Stimulated activated CD8-positive, alpha-beta memory T cell treated with anti-CD3 and anti-CD28 coated beads, Interleukin-7, amount 100 ng/mL, for 4 hours (primary cell): ENCODE measurements around the gene CDH24.

Experiments
- DNase-seq, 2 donors: peaks; one replicate each; pipeline ENCODE4 v3.0.0-alpha.2; 2020; ENCODE audit warnings: low read depth in 2 of 2

CDH24 gene

DNA sequence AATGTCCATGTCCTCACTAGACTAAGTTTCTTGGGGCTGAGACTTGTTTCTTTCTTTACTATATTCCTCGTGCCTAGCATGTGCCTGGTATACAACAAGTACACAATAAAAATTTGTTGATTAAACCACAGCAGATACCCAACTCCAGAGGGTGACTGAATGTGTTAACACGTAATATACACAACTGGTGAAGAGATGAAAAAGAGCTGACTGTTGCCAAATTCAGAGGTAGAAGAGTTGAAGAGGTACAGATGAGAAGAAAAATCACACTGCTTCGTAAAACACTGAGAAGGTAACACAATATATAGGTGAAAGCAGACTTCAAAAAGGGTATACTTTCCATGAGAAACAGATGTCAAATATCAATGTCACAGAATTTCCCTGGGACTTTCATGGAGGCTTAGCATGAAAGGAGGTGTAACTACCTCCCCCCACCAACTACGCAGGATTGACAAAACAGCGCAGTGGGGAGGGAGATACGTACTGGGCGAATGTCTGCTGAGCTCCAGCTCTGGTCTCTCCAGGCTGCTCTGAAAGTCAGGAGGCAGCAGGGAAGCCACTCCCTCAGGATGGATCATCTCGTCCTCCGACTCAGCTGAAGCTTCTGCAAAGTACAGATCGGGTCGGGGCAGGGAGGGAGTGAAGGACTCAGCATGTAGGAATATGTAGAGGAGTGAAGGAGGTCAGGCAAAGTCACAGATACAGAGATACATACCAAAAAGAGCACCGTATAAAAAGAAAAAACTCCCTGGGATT lies 32.4 kb upstream of the CDH24 start:
- DNase-seq: no peak

GRCh38 chr14:23086565-23086964 lies 29.2 kb upstream of the CDH24 start:
- no peak for DNase-seq

DNA sequence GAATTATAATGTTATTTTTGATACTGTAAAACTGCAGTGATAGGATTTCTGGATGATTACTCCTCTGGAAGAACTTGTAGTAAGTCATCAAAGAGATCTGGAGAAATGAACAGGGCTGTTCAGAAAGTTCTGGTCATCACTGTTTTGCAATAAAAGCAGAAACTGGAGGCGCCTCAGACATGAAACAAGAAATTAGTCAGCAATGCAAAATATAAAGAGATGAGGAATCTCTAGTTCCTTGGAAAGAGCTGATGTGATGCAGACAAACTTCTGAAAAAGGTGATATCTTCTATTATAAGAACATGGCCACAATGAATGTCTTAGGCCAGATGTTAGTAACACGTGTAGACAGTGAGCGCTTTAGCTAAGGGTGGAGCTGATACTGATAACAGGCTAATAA lies 28.1 kb upstream of the CDH24 start:
- DNase-seq: no peak

DNA sequence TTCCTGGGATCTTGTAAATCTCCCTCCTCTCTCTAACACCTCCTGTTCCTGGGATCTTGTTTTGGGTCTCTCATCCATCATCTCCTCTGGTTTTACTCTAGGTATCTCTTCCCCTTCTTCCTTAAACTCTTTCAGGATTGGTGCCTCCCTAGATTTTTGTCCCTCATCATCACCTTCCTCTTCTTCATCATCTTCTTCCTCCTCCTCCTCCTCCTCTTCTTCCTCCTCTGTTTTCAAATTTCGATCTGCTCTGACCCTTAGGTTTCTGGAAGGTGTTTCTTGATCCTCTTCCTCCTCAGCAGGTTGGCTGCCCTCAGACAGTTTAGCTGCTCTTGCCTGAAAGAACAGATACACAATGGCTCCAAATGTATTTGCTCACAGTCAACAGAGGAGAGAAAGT lies 23.2 kb upstream of the CDH24 start:
- no peak for DNase-seq

- no peak for DNase-seq
These were observed 22.4 kb upstream of the CDH24 start for GRCh38 chr14:23079716-23080115.

- DNase-seq: no peak
These were observed 21.4 kb upstream of the CDH24 start for GRCh38 chr14:23078692-23079116.

GRCh38 chr14:23077962-23078361 lies 20.6 kb upstream of the CDH24 start:
- DNase-seq: no peak

DNA sequence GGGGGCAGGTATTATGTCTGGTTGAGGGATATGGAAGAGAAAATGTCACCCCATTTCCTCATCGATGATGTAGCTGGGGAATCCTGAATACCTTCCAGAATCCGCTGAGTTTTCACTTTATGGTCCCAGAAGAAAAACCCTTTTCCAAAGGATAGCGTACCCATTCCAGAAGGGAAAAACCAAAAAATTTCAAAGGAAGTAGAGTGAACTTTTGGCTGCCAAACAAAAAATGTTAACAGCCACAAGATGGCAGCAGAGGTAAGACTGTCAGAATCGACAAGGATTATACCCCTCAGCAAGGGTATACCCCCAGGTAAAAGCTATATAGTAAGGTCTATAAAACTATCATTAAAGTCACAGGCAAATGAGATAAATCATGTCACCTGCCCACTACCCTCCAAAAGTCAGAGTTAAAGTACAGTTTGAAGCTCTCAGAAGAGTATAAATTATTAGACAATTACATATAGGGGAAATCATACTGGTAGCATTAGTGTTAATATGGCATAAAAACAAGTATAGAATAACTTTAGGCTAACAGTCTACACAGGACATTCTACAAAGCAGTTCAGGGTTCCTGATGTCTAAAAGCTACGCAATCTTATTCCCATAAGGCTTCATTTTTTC lies 19.6 kb upstream of the CDH24 start:
- no peak for DNase-seq

DNA sequence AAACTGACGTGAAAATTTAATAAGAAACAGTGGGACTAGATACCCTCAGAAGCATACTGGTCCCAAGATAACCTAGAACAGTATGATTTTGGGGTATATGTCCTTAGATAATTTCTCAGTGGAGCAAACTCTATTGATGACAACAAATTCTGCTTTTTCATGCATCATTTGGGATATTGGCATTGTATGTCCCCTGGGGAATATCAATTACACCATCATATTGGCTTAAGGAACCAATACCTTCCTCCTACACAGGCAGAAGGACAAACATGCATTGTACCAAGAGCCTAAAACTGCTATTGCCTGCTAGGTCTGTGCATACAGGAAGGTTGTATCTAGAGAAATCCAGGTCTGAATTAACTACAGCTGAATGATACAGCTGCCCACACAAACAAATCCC lies 17.6 kb upstream of the CDH24 start:
- DNase-seq: no peak

GRCh38 chr14:23071921-23072539 lies 14.7 kb upstream of the CDH24 start:
- DNase-seq: no peak

DNA sequence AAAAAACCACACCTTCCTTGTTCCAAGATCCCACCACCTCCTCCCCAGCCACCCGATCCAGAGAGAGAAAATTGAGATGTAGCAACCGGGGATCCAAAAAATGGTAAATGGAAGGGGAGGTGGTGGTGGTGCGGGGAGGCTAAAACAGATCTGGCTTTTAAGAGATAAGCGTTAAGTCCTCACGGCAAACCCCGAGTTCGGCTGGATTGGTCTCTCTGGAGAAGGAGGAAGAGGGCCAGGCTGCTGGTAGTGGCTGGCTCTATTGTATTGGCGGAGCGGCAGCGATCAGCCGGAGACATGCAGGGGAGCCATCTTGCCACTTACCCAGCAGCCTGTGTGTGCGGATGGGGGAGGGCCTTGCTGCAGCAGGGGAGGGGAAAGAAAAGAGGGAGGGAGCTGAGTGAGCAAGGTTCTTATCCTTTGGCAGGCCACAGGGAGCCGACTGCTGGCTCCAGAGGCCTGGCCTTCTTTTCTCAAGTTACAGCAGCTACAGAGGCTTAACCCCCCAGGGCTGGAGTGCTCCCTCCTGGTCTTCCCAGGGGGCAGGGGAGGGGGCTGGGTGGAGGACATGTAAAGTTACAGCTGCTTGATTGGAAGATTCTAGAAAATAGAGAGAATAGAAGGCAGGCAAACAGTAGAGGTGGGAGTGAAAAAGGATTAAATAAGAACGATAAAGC lies 14.1 kb upstream of the CDH24 start:
- peak; percentile 53 to 64 for DNase-seq

- no peak for DNase-seq
These were observed 13.2 kb upstream of the CDH24 start for GRCh38 chr14:23070262-23071129.

DNA sequence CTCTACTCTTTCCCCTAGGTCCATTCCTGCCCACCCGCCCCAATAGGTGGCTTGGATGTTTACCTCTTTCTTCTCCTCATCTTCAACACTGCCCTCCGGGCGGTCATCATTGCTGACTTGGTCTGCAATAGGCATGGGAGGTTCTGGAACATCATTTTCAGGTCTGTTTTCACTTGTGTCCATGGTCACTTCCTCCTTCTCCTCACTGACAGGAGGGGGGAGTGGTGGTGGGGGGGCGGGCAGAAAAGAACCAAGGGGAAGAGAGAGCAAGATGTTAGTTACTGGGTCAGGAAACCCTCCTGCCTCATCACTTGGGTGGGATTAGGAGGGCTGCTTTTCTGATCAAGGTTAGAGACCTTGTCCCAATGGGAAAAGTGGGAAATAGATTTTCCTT lies 12.1 kb upstream of the CDH24 start:
- no peak for DNase-seq

GRCh38 chr14:23068789-23069412 lies 11.6 kb upstream of the CDH24 start:
- DNase-seq: peak; percentile 34 to 45

DNA sequence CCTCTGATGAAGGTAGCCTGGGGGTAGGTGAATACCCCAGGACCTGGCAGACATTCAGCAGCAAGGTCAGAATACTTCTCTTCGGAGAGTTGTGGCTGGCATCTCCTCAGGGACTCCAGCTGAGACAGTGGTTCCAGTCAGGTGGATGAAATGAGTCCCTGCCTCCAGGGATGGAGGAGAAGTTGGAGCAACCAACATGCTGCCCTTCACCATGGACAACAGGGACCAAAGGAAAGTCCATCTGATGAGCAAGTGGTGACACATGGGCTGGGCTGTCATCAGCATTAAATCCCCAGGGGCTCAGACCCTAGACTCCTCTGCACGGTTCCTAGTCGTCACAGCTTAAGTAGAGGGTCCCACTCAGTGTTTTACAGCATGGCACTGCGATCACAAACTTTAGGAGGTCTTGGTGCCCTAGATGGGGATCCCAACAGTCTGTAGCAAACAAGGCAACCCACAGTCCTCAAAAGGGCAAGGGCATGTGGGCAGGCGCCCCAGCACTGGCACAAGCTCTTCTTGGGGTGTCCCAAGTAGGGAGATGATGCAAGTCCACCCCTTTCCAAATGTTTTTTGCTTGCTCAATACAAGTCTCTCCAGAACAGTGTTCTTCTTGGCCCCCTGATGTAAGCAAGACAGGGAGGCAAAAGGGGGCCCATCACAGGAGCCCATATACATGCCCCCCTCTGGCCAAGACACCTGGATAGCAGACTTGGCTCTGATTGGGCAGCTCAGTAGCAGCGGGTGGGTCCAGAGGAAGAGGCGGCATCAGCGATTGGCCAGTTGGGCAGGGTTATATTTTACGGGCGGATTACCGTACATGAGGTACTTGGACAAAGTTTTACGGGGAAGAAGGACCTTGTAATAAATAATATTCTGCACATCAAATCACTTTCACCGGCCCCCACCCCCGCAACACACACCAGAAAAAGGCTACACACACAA lies 10.8 kb upstream of the CDH24 start:
- no peak for DNase-seq

DNA sequence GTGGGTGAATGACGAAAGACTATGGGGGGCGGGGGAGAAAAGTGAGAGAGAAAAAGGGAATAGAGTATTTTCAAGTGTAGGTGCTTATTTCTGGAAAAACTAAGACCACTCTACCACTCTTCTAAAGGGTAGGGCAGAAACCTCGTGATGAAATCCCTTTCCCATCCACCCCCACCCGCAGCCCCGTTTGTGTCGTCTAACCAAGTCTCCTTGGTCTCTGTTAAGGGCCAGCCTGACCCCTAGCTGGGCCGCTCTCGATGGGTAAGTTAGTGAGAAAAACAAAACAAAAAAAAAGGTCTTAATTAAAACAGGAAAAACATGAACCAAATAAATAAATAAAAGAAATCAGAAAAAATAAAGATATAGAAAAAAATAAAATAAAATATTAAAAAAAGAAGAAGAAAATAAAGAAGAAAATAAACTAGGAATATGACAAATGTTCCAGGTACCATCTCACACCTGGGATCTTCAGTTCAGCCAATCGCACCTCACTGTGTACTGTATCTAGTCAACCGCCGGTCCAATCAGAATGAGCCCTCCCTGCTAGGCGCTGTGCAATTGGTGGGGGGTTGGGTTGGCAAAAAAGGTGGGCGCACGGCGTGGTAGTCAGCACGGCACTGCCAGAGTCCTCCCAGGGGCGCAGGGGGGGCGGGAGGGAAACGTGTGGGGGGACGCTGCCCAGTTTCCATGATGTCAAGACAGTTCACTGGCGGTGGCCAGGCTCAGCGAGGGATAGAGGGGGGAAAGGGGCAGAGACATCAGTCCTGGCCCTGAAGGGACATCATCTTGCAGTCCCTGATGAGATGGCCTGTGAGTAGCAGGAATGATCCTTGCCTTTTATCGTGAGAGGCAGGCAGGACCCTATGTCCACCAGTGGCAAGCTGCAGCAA lies 9.8 kb upstream of the CDH24 start:
- no peak for DNase-seq

DNA sequence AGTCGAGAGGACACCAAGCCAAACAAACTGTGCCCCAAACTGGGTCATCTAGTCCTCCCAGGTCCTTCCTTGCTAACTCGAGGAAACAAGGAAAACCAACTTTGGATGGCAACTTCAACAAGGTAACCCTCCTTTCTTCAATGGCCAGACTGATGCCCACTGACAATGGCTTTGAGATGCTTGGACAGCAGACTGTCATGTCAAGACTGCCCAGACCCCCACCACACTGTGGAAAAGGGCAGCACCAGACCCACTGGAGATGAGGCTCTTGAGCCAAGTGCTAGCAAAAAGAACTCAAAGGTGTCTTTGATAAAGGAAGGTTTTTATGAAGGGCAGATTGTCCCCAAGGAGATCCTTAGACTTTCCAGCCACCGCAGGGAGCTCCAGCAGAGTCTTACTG lies 9.0 kb upstream of the CDH24 start:
- no peak for DNase-seq

DNA sequence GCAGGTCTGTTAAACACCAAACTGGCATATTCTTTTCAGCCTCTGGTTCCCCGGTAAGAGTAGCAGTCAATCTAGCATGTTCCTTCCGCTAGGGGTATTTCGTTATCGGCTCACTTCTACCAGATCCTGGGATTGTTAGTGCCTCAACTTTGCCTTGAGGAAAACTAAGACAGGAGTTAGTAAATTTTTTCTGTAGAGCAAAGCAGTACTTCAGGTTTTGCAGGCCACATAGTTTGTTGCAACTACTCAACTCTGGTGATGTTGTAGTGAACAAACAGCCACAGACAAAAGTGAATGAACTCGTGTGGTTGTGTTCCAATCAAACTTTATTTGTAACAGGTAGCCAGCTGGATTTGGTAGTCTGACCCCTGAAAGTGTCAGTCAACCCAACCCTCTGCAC lies 6.3 kb upstream of the CDH24 start:
- DNase-seq: no peak

GRCh38 chr14:23062002-23062401 lies 4.7 kb upstream of the CDH24 start:
- no peak for DNase-seq
